CD4-positive, alpha-beta T cell (primary cell): Measurements from ENCODE around the gene IGFBP2. TPM values are rescaled to one million over a fixed set of nuclear protein-coding genes. Genes with fewer than 3 reads are reported as not detected.

ENCODE experiments used
- ATAC-seq: fragments of 200-7000 bp; cut with Tn5 transposase; one replicate; pipeline ENCODE4 v1.10.0; 2022; ENCODE audit warnings: mild to moderate bottlenecking; ENCODE audit not compliant: poor library complexity
- CTCF ChIA-PET: fragments of 350-600 bp; sonication (Branson Sonifier 250); formaldehyde crosslinking; loops from one replicate; lab custom pipeline; 2021; ENCODE audit warnings: antibody characterized with exemption, inconsistent platforms; lab: Charles Lee
- POLR2A ChIA-PET: fragments of 350-600 bp; sonication (Branson Sonifier 250); formaldehyde crosslinking; loops from one replicate; lab custom pipeline; 2021; ENCODE audit warnings: antibody characterized with exemption, inconsistent platforms; lab: Charles Lee
- DNase-seq, 14 experiments: peaks; one replicate each; pipeline ENCODE4 v3.0.0-alpha.2; 2013 to 2020; ENCODE audit warnings: mixed read lengths in 2 of 14
- H3K27ac ChIP-seq, 2 donors: one replicate each; pipeline versions ENCODE4 v1.5.1 to v1.7.0; 2013; ENCODE audit warnings: low read length in 2 of 2, low read depth in 1 of 2, mild to moderate bottlenecking in 1 of 2
- H3K27me3 ChIP-seq, 2 experiments: 1 replicate in 1 of 2; 2 replicates in 1 of 2; pipeline versions ENCODE4 v1.6.1 to v1.7.0; 2013; ENCODE audit warnings: low read length in 2 of 2, control low read depth in 1 of 2, mild to moderate bottlenecking in 1 of 2, moderate library complexity in 1 of 2; ENCODE audit not compliant: insufficient read depth in 2 of 2, control insufficient read depth in 1 of 2
- H3K36me3 ChIP-seq: one replicate; pipeline ENCODE4 v1.6.1; 2013; ENCODE audit warnings: low read length, control low read depth; ENCODE audit not compliant: insufficient read depth
- H3K4me1 ChIP-seq: one replicate; pipeline ENCODE4 v1.6.1; 2013; ENCODE audit warnings: low read length, control low read depth; ENCODE audit not compliant: insufficient read depth
- H3K4me3 ChIP-seq: one replicate; pipeline ENCODE4 v1.5.1; 2013; ENCODE audit warnings: mild to moderate bottlenecking, low read length, moderate library complexity
- H3K9me3 ChIP-seq, 2 experiments: 1 replicate in 1 of 2; 2 replicates in 1 of 2; pipeline versions ENCODE4 v1.6.1 to v1.7.0; 2013; ENCODE audit warnings: low read length in 2 of 2, mild to moderate bottlenecking in 2 of 2, control low read depth in 1 of 2, moderate library complexity in 1 of 2; ENCODE audit not compliant: control insufficient read depth in 1 of 2, insufficient read depth in 1 of 2
- H3K27ac Mint-ChIP-seq: one replicate; pipeline ENCODE4 v1.8.0; 2020; ENCODE audit warnings: mixed read lengths
- H3K27me3 Mint-ChIP-seq: one replicate; pipeline ENCODE4 v1.8.0; 2021; ENCODE audit warnings: mixed read lengths
- H3K36me3 Mint-ChIP-seq: one replicate; pipeline ENCODE4 v1.8.0; 2021; ENCODE audit warnings: low read depth, mixed read lengths
- H3K4me1 Mint-ChIP-seq: one replicate; pipeline ENCODE4 v1.8.0; 2021; ENCODE audit warnings: low read depth, mixed read lengths
- H3K4me3 Mint-ChIP-seq: one replicate; pipeline ENCODE4 v1.8.0; 2020; ENCODE audit warnings: mild to moderate bottlenecking, mixed read lengths
- H3K9me3 Mint-ChIP-seq: one replicate; pipeline ENCODE4 v1.8.0; 2020; ENCODE audit warnings: mixed read lengths
- CTCF ChIP-seq: fragments of 200-600 bp; IDR thresholded peaks from one replicate; pipeline ENCODE4 v1.8.0; 2022; ENCODE audit warnings: antibody characterized with exemption, mild to moderate bottlenecking
- intact Hi-C, 2 experiments: fragments of 100-400 bp; cut with DNase I in 1 of 2; cut with micrococcal nuclease in 1 of 2; formaldehyde crosslinking; loops; one replicate each; pipeline versions ENCODE4 v1.15.1 to v1.9.0; 2023 to 2025; cut with DNase I, micrococcal nuclease
- total RNA-seq, 174 experiments: library from RNA in 2 of 174; stranded (reverse) in 2 of 174; gene quantifications; one replicate each; pipeline ENCODE4 v1.2.3 and lab custom pipeline; 2021 to 2026

Gene IGFBP2
- total RNA-seq, 2 experiments from 2014 or later, result not detected

GRCh38 chr2:216590780-216591179, 42.4 kb upstream of the IGFBP2 start:
- no peaks in the 10 kb centered on the region for H3K9me3 Mint-ChIP-seq
- H3K27me3 Mint-ChIP-seq, result peaks cover 6% of the 10 kb centered on the region
- H3K4me3 ChIP-seq, result no peak overlapping the region
- no peaks in the 10 kb centered on the region for H3K4me1 Mint-ChIP-seq
- ChIA-PET POLR2A (no interaction called here), CTCF (no interaction called here)
- no peaks in the 10 kb centered on the region for H3K36me3 ChIP-seq
- TF ChIP-seq CTCF, result no peak
- no peak for DNase-seq
- no peaks in the 10 kb centered on the region for H3K4me1 ChIP-seq
- no peaks in the 10 kb centered on the region for H3K36me3 Mint-ChIP-seq
- no peak for ATAC-seq
- H3K27ac ChIP-seq, result no peak overlapping the region
- peaks cover 6 to 11% of the 10 kb centered on the region in 2 experiments for H3K27me3 ChIP-seq
- no peak overlapping the region for H3K4me3 Mint-ChIP-seq
- intact Hi-C loops, result no loop called here
- H3K9me3 ChIP-seq, result no peaks in the 10 kb centered on the region
- H3K27ac Mint-ChIP-seq, result no peak overlapping the region

GRCh38 chr2:216591480-216591879, 41.7 kb upstream of the IGFBP2 start:
- Histone ChIP-seq H3K27me3 (peaks cover 6 to 11% of the 10 kb centered on the region in 2 experiments), H3K9me3 (no peaks in the 10 kb centered on the region), H3K4me1 (no peaks in the 10 kb centered on the region), H3K4me3 (no peak overlapping the region), H3K27ac (no peak overlapping the region), H3K36me3 (no peaks in the 10 kb centered on the region)
- no peak overlapping the region for H3K4me3 Mint-ChIP-seq
- H3K36me3 Mint-ChIP-seq, result no peaks in the 10 kb centered on the region
- ChIA-PET CTCF (no interaction called here), POLR2A (no interaction called here)
- H3K27me3 Mint-ChIP-seq, result peaks cover 6% of the 10 kb centered on the region
- DNase-seq (no peak), ATAC-seq (no peak)
- H3K4me1 Mint-ChIP-seq, result no peaks in the 10 kb centered on the region
- intact Hi-C loops, result no loop called here
- no peak overlapping the region for H3K27ac Mint-ChIP-seq
- H3K9me3 Mint-ChIP-seq, result no peaks in the 10 kb centered on the region
- no peak for TF ChIP-seq CTCF

GRCh38 chr2:216594081-216594480, 39.1 kb upstream of the IGFBP2 start:
- Histone ChIP-seq H3K4me3 (no peak overlapping the region), H3K36me3 (no peaks in the 10 kb centered on the region), H3K4me1 (no peaks in the 10 kb centered on the region), H3K27me3 (peaks cover 0 to 6% of the 10 kb centered on the region in 2 experiments), H3K9me3 (no peaks in the 10 kb centered on the region), H3K27ac (no peak overlapping the region)
- H3K4me3 Mint-ChIP-seq, result no peak overlapping the region
- no peak for TF ChIP-seq CTCF
- H3K27ac Mint-ChIP-seq, result no peak overlapping the region
- POLR2A ChIA-PET, result no interaction called here
- no peak for ATAC-seq
- H3K4me1 Mint-ChIP-seq, result no peaks in the 10 kb centered on the region
- peaks cover 12% of the 10 kb centered on the region for H3K27me3 Mint-ChIP-seq
- H3K36me3 Mint-ChIP-seq, result no peaks in the 10 kb centered on the region
- DNase-seq, result no peak
- CTCF ChIA-PET, result no interaction called here
- no peaks in the 10 kb centered on the region for H3K9me3 Mint-ChIP-seq
- intact Hi-C loops, result no loop called here
